Activated naive CD4-positive, alpha-beta T cell treated with anti-CD3 and anti-CD28 coated beads, Interleukin-2, amount 50 U/mL, for 72 hours (primary cell): ENCODE data around the gene ZMYM2. TPM values are rescaled to one million over a fixed set of nuclear protein-coding genes. Genes with fewer than 3 reads are reported as not detected.
A peak's percentile ranks its signal among the peaks of the same experiment; 100 is the strongest.

Experiments used
- ATAC-seq, 2 donors: fragments of 150-1000 bp; cut with Tn5 transposase; 2 replicates each; pipeline ENCODE4 v1.10.0; 2021; ENCODE audit warnings: mild to moderate bottlenecking in 2 of 2, moderate library complexity in 2 of 2
- DNase-seq, 2 donors: peaks; one replicate each; pipeline ENCODE4 v3.0.0; 2021 to 2022; ENCODE audit warnings: low spot score in 2 of 2
- H3K27ac Mint-ChIP-seq, 2 donors: one replicate each; pipeline ENCODE4 v1.8.0; 2022; ENCODE audit warnings: mild to moderate bottlenecking in 2 of 2, mixed read lengths in 2 of 2
- H3K36me3 Mint-ChIP-seq, 2 donors: one replicate each; pipeline ENCODE4 v1.8.0; 2022; ENCODE audit warnings: mixed read lengths in 2 of 2
- H3K9me3 Mint-ChIP-seq, 2 donors: one replicate each; pipeline ENCODE4 v1.8.0; 2022; ENCODE audit warnings: mixed read lengths in 2 of 2
- total RNA-seq, 2 donors: library from RNA; stranded (reverse); gene quantifications; one replicate each; pipeline ENCODE4 v1.2.3, GENCODE V29; 2022

Gene ZMYM2
- total RNA-seq, 2 donors from 2014 or later, result 85.1 to 94.0 TPM

- H3K9me3 Mint-ChIP-seq, result no peaks in the 10 kb centered on the region
- ATAC-seq (no peak), DNase-seq (no peak)
- no peak overlapping the region for H3K27ac Mint-ChIP-seq
- H3K36me3 Mint-ChIP-seq, result peaks cover 0 to 17% of the 10 kb centered on the region in 2 donors
Measured at GRCh38 chr13:20054586-20054985, 96.1 kb downstream of the ZMYM2 start.

- no peaks in the 10 kb centered on the region for H3K9me3 Mint-ChIP-seq
- DNase-seq, result no peak
- H3K27ac Mint-ChIP-seq, result no peak overlapping the region
- ATAC-seq, result no peak
- H3K36me3 Mint-ChIP-seq, result peaks cover 0 to 12% of the 10 kb centered on the region in 2 donors
Measured at GRCh38 chr13:20057214-20057613, 98.7 kb downstream of the ZMYM2 start.

GRCh38 chr13:20057963-20058362 lies 99.4 kb downstream of the ZMYM2 start:
- Mint-ChIP-seq H3K27ac (no peak overlapping the region), H3K36me3 (peaks cover 0 to 12% of the 10 kb centered on the region in 2 donors), H3K9me3 (no peaks in the 10 kb centered on the region)
- DNase-seq (no peak), ATAC-seq (no peak)

GRCh38 chr13:20058476-20058875 lies 99.9 kb downstream of the ZMYM2 start:
- H3K27ac Mint-ChIP-seq, result no peak overlapping the region
- ATAC-seq, result no peak

GRCh38 chr13:20064128-20064527 lies 105.6 kb downstream of the ZMYM2 start:
- H3K36me3 Mint-ChIP-seq, result peaks cover 0 to 4% of the 10 kb centered on the region in 2 donors
- DNase-seq, result no peak
- no peak for ATAC-seq
- H3K9me3 Mint-ChIP-seq, result no peaks in the 10 kb centered on the region
- no peak overlapping the region for H3K27ac Mint-ChIP-seq

More at GRCh38 chr13:20058476-20058875, 99.9 kb downstream of the ZMYM2 start:
- no peak for DNase-seq
- Mint-ChIP-seq H3K9me3 (no peaks in the 10 kb centered on the region), H3K36me3 (peaks cover 0 to 12% of the 10 kb centered on the region in 2 donors)

- no peaks in the 10 kb centered on the region for H3K9me3 Mint-ChIP-seq
- H3K27ac Mint-ChIP-seq, result peak overlapping the region in 1 of 2 donors; percentile 1
- H3K36me3 Mint-ChIP-seq, result peaks cover 0 to 4% of the 10 kb centered on the region in 2 donors
- ATAC-seq, result no peak
- no peak for DNase-seq
Measured at GRCh38 chr13:20065516-20065915, 107.0 kb downstream of the ZMYM2 start.

GRCh38 chr13:20069956-20070355 lies 111.4 kb downstream of the ZMYM2 start:
- H3K36me3 Mint-ChIP-seq, result peaks cover 0 to 3% of the 10 kb centered on the region in 2 donors

GRCh38 chr13:20073775-20074174 lies 115.2 kb downstream of the ZMYM2 start:
- ATAC-seq (no peak), DNase-seq (no peak)
- no peaks in the 10 kb centered on the region for H3K9me3 Mint-ChIP-seq
- no peak overlapping the region for H3K27ac Mint-ChIP-seq
- H3K36me3 Mint-ChIP-seq, result no peaks in the 10 kb centered on the region

More at GRCh38 chr13:20069956-20070355, 111.4 kb downstream of the ZMYM2 start:
- ATAC-seq (no peak), DNase-seq (no peak)
- Mint-ChIP-seq H3K9me3 (no peaks in the 10 kb centered on the region), H3K27ac (no peak overlapping the region)

- no peak for DNase-seq
- no peaks in the 10 kb centered on the region for H3K36me3 Mint-ChIP-seq
- H3K9me3 Mint-ChIP-seq, result no peaks in the 10 kb centered on the region
- no peak for ATAC-seq
- no peak overlapping the region for H3K27ac Mint-ChIP-seq
Measured at GRCh38 chr13:20074966-20075365, 116.4 kb downstream of the ZMYM2 start.

GRCh38 chr13:20077086-20077485 lies 118.6 kb downstream of the ZMYM2 start:
- Mint-ChIP-seq H3K36me3 (no peaks in the 10 kb centered on the region), H3K27ac (no peak overlapping the region), H3K9me3 (no peaks in the 10 kb centered on the region)
- ATAC-seq, result no peak
- DNase-seq, result no peak

- ATAC-seq, result no peak
- no peaks in the 10 kb centered on the region for H3K36me3 Mint-ChIP-seq
- H3K27ac Mint-ChIP-seq, result peak overlapping the region in 1 of 2 donors; percentile 67
- no peaks in the 10 kb centered on the region for H3K9me3 Mint-ChIP-seq
- no peak for DNase-seq
Measured at GRCh38 chr13:20080377-20081164, 122.0 kb downstream of the ZMYM2 start.

GRCh38 chr13:20090349-20090748 lies 131.8 kb downstream of the ZMYM2 start:
- Mint-ChIP-seq H3K36me3 (no peaks in the 10 kb centered on the region), H3K27ac (no peak overlapping the region)
- ATAC-seq, result no peak

GRCh38 chr13:20093951-20094350 lies 135.4 kb downstream of the ZMYM2 start:
- H3K36me3 Mint-ChIP-seq, result no peaks in the 10 kb centered on the region
- DNase-seq, result no peak
- no peak for ATAC-seq
- H3K27ac Mint-ChIP-seq, result no peak overlapping the region
- H3K9me3 Mint-ChIP-seq, result no peaks in the 10 kb centered on the region

More at GRCh38 chr13:20090349-20090748, 131.8 kb downstream of the ZMYM2 start:
- no peaks in the 10 kb centered on the region for H3K9me3 Mint-ChIP-seq
- DNase-seq, result no peak

- ATAC-seq, result no peak
- no peak for DNase-seq
Measured at GRCh38 chr13:20099319-20099718, 140.8 kb downstream of the ZMYM2 start.

GRCh38 chr13:20101467-20102316 lies 143.2 kb downstream of the ZMYM2 start:
- Mint-ChIP-seq H3K27ac (no peak overlapping the region), H3K36me3 (no peaks in the 10 kb centered on the region), H3K9me3 (no peaks in the 10 kb centered on the region)
- DNase-seq (no peak), ATAC-seq (no peak)

More at GRCh38 chr13:20099319-20099718, 140.8 kb downstream of the ZMYM2 start:
- no peak overlapping the region for H3K27ac Mint-ChIP-seq
- H3K9me3 Mint-ChIP-seq, result no peaks in the 10 kb centered on the region
- no peaks in the 10 kb centered on the region for H3K36me3 Mint-ChIP-seq

- H3K9me3 Mint-ChIP-seq, result no peaks in the 10 kb centered on the region
- peak overlapping the region in 1 of 2 donors; percentile 11 for H3K27ac Mint-ChIP-seq
- H3K36me3 Mint-ChIP-seq, result no peaks in the 10 kb centered on the region
- DNase-seq (no peak), ATAC-seq (no peak)
Measured at GRCh38 chr13:20102525-20103180, 144.1 kb downstream of the ZMYM2 start.
